PFSK-1 (cell line): Measurements from ENCODE around the gene WNT4.

Experiments
- FOXP2 ChIP-seq: optimal IDR thresholded peaks from 2 replicates; pipeline ENCODE3; 2011; ENCODE audit warnings: borderline replicate concordance, control low read depth, inconsistent platforms; ENCODE audit not compliant: insufficient read depth; ENCODE audit errors: extremely low read length, extremely low read depth
- POLR2AphosphoS5 ChIP-seq: IDR thresholded peaks from 2 replicates; pipeline ENCODE4 v1.6.1; 2012; ENCODE audit warnings: low read depth, mild to moderate bottlenecking, control low read depth, low read length, moderate library complexity
- REST ChIP-seq, 2 experiments: IDR thresholded peaks; 2 replicates each; pipeline versions ENCODE4 v1.6.1 to v1.8.0; 2011 to 2012; ENCODE audit warnings: low read depth in 2 of 2, low read length in 2 of 2, control low read depth in 1 of 2, inconsistent platforms in 1 of 2, mild to moderate bottlenecking in 1 of 2, moderate library complexity in 1 of 2; ENCODE audit not compliant: insufficient read depth in 1 of 2
- SIN3A ChIP-seq: IDR thresholded peaks from 2 replicates; pipeline ENCODE4 v1.6.1; 2012; ENCODE audit warnings: mild to moderate bottlenecking, low read length, moderate library complexity, borderline replicate concordance; ENCODE audit not compliant: insufficient read depth
- TAF1 ChIP-seq: IDR thresholded peaks from 2 replicates; pipeline ENCODE4 v1.6.1; 2012; ENCODE audit warnings: low read length, control low read depth, borderline replicate concordance; ENCODE audit not compliant: insufficient read depth

WNT4 gene

GRCh38 chr1:22102746-22103145 is 40.2 kb downstream of the WNT4 start:
- no peak for TF ChIP-seq SIN3A
- no peak for TF ChIP-seq POLR2AphosphoS5
- TF ChIP-seq TAF1: no peak
- no peak for TF ChIP-seq FOXP2
- no peak for TF ChIP-seq REST (IDR thresholded peaks at IDR 0.05; ENCODE audit: insufficient read depth in 1 of 2, low read depth in 2 of 2, low read length in 2 of 2)

GRCh38 chr1:22101995-22102394 is 40.9 kb downstream of the WNT4 start:
- TF ChIP-seq FOXP2 (no peak), POLR2AphosphoS5 (no peak), SIN3A (no peak)

GRCh38 chr1:22101199-22101598 is 41.7 kb downstream of the WNT4 start:
- TF ChIP-seq TAF1: no peak
- TF ChIP-seq POLR2AphosphoS5: no peak

- TF ChIP-seq TAF1: no peak
- TF ChIP-seq REST (IDR thresholded peaks at IDR 0.05; ENCODE audit: insufficient read depth in 1 of 2, low read depth in 2 of 2, low read length in 2 of 2): no peak
- no peak for TF ChIP-seq SIN3A
- TF ChIP-seq FOXP2: no peak
- TF ChIP-seq POLR2AphosphoS5: no peak
These were observed 42.7 kb downstream of the WNT4 start for GRCh38 chr1:22100168-22100567.

DNA sequence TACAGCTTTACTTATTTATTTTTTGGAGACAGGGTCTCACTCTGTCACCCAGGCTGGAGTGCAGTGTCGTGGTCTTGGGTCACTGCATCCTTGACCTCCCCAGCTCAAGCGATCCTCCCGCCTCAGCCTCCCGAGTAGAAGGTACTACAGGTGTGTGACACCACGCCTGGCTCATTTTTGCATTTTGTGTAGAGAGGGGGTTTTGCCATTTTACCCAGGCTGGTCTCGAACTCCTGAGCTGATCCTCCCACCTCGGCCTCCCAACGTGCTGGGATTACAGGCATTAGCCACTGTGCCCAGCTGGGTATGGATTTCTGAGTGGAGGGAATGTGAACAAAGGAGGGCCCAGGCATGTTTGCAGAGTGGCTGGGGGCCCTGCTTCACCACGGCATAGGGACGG is 44.1 kb downstream of the WNT4 start:
- TF ChIP-seq TAF1 (no peak), REST (IDR thresholded peaks at IDR 0.05; ENCODE audit: insufficient read depth in 1 of 2, low read depth in 2 of 2, low read length in 2 of 2) (no peak), POLR2AphosphoS5 (no peak), FOXP2 (no peak), SIN3A (no peak)

DNA sequence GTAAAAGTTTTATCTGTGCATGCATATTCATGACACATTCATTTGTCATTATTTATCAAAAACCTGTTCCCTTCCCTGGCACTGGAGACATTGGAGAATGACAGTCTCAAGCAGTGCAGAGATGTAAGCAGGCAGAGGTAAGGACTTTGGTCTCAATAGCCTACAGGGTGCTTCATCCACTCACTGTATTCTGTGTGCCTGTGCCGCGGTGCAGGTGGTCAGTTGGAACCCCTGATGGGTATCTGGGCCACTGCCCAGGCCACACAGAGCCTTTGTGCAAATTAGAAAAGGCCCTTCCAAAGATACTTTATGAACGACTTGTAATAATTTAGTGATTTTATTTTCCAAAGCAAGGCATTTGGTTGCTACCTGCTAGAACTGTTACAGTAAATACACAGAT is 46.4 kb downstream of the WNT4 start:
- no peak for TF ChIP-seq SIN3A

GRCh38 chr1:22096036-22096435 is 46.9 kb downstream of the WNT4 start:
- TF ChIP-seq REST (IDR thresholded peaks at IDR 0.05; ENCODE audit: insufficient read depth in 1 of 2, low read depth in 2 of 2, low read length in 2 of 2) (no peak), TAF1 (no peak), POLR2AphosphoS5 (no peak), SIN3A (no peak), FOXP2 (no peak)
